Heart left ventricle (tissue), 13 donors: ENCODE results near the gene DDX31.

Source experiments
- CTCF ChIP-seq, 12 donors: fragments of 200-600 bp; sonication (generic) in 4 of 12; IDR thresholded peaks; one replicate each; pipeline versions ENCODE4 v1.5.0 to v1.8.0; 2018 to 2022; ENCODE audit warnings: antibody characterized with exemption in 12 of 12, mild to moderate bottlenecking in 5 of 12
- POLR2A ChIP-seq, 2 donors: fragments of 450-650 bp; IDR thresholded peaks; one replicate each; pipeline ENCODE4 v1.6.1; 2017; ENCODE audit warnings: antibody characterized with exemption in 2 of 2, mild to moderate bottlenecking in 2 of 2, moderate library complexity in 2 of 2
- donor health status: ischemic (EF 13 %, LVEDD 7.1; RV severe dilation, severe dysfunction).
- donor health status: DM: no; HTN: yes; CAD: no.
- donor health status: DM: no; HTN: no; CAD: no.
- donor health status: ischemic (EF 25% LVEDD 6.9; RV normal size, moderate dysfunction).
- donor health status: ischemic (EF 25% LVEDD 5.7; RV mildly dilated, moderate dysfunction).
- donor health status: ischemic (EF 35%, LVEDD 5.7; RV mildly dilated, moderate dysfunction).
- donor health status: nonischemic (EF 11% LVEDD 7.7; RV severe dilation, severe dysfunction).
- donor health status: DM: yes; HTN: yes; CAD: no.
- donor health status: PGD.
- donor health status: ischemic (EF 29% LVEDD 5.4; RV normal size, mild dysfunction).
- donor health status: nonischemic (EF 23%, LVEDD 6.1; RV moderate dilation, normal function).

- TF ChIP-seq CTCF (IDR thresholded peaks at IDR 0.05) (no peak), POLR2A (IDR thresholded peaks at IDR 0.05) (no peak)
These were observed 40.5 kb upstream of the DDX31 start for GRCh38 chr9:132710333-132710732.
